Measurements from ENCODE around the gene CPS1.

DNA sequence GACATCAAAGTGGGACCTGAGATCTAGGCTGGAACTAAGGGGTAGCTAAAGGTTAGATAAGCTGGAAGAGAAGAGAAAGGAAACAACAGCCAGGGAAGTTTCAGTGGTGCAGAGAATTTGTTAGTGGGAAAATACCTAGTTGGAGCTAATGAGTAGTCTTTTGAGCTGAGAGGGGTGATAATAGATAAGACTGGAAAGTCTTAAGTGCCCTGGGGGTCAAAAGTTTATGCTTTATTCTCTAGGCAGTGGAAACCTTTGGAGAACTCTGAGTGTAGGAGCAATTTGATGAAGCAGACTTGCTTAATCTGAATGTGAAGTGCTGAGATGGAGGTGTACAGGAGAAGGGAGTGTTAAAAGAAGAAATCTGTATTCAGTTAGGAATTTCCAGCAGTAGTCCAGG is 90.8 kb downstream of the CPS1 start:
- TF ChIP-seq SRF (IDR thresholded peaks at IDR 0.05; ENCODE audit: low read depth, low read length) (no peak), HDAC6 (IDR thresholded peaks at IDR 0.05; ENCODE audit: low read depth, low read length) (no peak), RFX5 (IDR thresholded peaks at IDR 0.05; ENCODE audit: borderline replicate concordance, low read depth, low read length) (no peak), GABPA (IDR thresholded peaks at IDR 0.05; ENCODE audit: borderline replicate concordance, insufficient read depth, low read length) (no peak), EZH2 (IDR thresholded peaks at IDR 0.05; ENCODE audit: low read depth, low read length, severe bottlenecking) (no peak), EGR1 (IDR thresholded peaks at IDR 0.05; ENCODE audit: borderline replicate concordance, low read depth, low read length) (no peak), CHD1 (IDR thresholded peaks at IDR 0.05; ENCODE audit: low read depth, low read length) (no peak), SP4 (IDR thresholded peaks at IDR 0.05; ENCODE audit: low read length) (no peak), POLR2AphosphoS5 (IDR thresholded peaks at IDR 0.05; ENCODE audit: low read depth, low read length) (no peak)
- TF ChIP-seq, protein P1, sequence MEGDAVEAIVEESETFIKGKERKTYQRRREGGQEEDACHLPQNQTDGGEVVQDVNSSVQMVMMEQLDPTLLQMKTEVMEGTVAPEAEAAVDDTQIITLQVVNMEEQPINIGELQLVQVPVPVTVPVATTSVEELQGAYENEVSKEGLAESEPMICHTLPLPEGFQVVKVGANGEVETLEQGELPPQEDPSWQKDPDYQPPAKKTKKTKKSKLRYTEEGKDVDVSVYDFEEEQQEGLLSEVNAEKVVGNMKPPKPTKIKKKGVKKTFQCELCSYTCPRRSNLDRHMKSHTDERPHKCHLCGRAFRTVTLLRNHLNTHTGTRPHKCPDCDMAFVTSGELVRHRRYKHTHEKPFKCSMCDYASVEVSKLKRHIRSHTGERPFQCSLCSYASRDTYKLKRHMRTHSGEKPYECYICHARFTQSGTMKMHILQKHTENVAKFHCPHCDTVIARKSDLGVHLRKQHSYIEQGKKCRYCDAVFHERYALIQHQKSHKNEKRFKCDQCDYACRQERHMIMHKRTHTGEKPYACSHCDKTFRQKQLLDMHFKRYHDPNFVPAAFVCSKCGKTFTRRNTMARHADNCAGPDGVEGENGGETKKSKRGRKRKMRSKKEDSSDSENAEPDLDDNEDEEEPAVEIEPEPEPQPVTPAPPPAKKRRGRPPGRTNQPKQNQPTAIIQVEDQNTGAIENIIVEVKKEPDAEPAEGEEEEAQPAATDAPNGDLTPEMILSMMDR (IDR thresholded peaks at IDR 0.05; ENCODE audit: control extremely low read depth in 1 of 3, insufficient read depth in 1 of 3, low read depth in 1 of 3, low read length in 3 of 3): no peak
